OCI-LY1 (cell line): ENCODE measurements around the gene ANKRD35.

Experiments
- EZH2 ChIP-seq: fragments of 200-600 bp; sonication (generic), shearing (Covaris generic); IDR thresholded peaks from 2 replicates; pipeline ENCODE4 v1.8.0; 2017; ENCODE audit warnings: borderline replicate concordance, mixed run types, mild to moderate bottlenecking, antibody characterized with exemption, low read length, moderate library complexity, mixed read lengths
- TF ChIP-seq, protein P1 (sequence below): fragments of 200-600 bp; sonication (generic), shearing (Covaris generic); IDR thresholded peaks from 2 replicates; pipeline ENCODE4 v1.5.1; 2017; ENCODE audit warnings: mild to moderate bottlenecking, antibody characterized with exemption, low read length, moderate library complexity, mixed read lengths

- TF ChIP-seq EZH2, result no peak
- TF ChIP-seq, protein P1, sequence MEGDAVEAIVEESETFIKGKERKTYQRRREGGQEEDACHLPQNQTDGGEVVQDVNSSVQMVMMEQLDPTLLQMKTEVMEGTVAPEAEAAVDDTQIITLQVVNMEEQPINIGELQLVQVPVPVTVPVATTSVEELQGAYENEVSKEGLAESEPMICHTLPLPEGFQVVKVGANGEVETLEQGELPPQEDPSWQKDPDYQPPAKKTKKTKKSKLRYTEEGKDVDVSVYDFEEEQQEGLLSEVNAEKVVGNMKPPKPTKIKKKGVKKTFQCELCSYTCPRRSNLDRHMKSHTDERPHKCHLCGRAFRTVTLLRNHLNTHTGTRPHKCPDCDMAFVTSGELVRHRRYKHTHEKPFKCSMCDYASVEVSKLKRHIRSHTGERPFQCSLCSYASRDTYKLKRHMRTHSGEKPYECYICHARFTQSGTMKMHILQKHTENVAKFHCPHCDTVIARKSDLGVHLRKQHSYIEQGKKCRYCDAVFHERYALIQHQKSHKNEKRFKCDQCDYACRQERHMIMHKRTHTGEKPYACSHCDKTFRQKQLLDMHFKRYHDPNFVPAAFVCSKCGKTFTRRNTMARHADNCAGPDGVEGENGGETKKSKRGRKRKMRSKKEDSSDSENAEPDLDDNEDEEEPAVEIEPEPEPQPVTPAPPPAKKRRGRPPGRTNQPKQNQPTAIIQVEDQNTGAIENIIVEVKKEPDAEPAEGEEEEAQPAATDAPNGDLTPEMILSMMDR, result peak; percentile 23; the same call in 1 of the 2 replicates
Measured at GRCh38 chr1:145826030-145826429, 59.6 kb downstream of the ANKRD35 start.
